HepG2 (cell line): ENCODE results near the gene PARP3. TPM values are rescaled to one million over a fixed set of nuclear protein-coding genes. Genes with fewer than 3 reads are reported as not detected.

ENCODE experiments used
- ATAC-seq: fragments of 200-7000 bp; cut with Tn5 transposase; 3 replicates; pipeline ENCODE4 v1.9.1; 2020; ENCODE audit warnings: mild to moderate bottlenecking, moderate library complexity
- BruUV-seq: library from RNA; stranded (reverse); fragments of 400-500 nt; replicated peaks from 2 replicates; lab custom pipeline; 2021; lab: Mats Ljungman, UMichigan
- CTCF ChIA-PET: fragments of 300-600 bp; formaldehyde crosslinking; extraction: SDS; loops from one replicate; lab custom pipeline; 2021; ENCODE audit warnings: low total read pairs, inconsistent platforms, low intra/inter-chr PET ratio; lab: Yijun Ruan, JAX
- POLR2A ChIA-PET: fragments of 350-600 bp; sonication (Branson Sonifier 250); formaldehyde crosslinking; loops from one replicate; lab custom pipeline; 2020; ENCODE audit warnings: antibody characterized with exemption, inconsistent platforms; lab: Yijun Ruan, JAX
- DNase-seq: peaks from one replicate; pipeline ENCODE4 v3.0.0-alpha.2; 2015; ENCODE audit warnings: low spot score
- FAIRE-seq: peaks from 3 replicates; lab custom pipeline; 2011; peaks lifted over from hg19 to GRCh38; lab: Jason Lieb, UNC
- H2AFZ ChIP-seq: one replicate; pipeline ENCODE4 v1.6.1; 2011; ENCODE audit warnings: low read length, inconsistent platforms
- H3K27ac ChIP-seq: fragments of 300-600 bp; 3 replicates; pipeline ENCODE4 v1.8.0; 2011; ENCODE audit warnings: mixed run types, mild to moderate bottlenecking, mixed read lengths, low read length, inconsistent platforms; ENCODE audit not compliant: insufficient read depth; ENCODE audit errors: extremely low read length
- H3K27me3 ChIP-seq, 2 experiments: fragments of 200-600 bp in 1 of 2; 2 replicates in 1 of 2; 3 replicates in 1 of 2; pipeline versions ENCODE4 v1.6.0 to v1.8.0; 2011; ENCODE audit warnings: low read length in 2 of 2, mild to moderate bottlenecking in 2 of 2, moderate library complexity in 2 of 2, inconsistent platforms in 1 of 2; ENCODE audit not compliant: insufficient read depth in 2 of 2, control insufficient read depth in 1 of 2
- H3K36me3 ChIP-seq, 2 experiments: fragments of 200-600 bp in 1 of 2; replicated peaks in 1 of 2; 2 replicates in 1 of 2; 3 replicates in 1 of 2; pipeline versions ENCODE4 v1.5.1 to v1.8.0; 2011; ENCODE audit warnings: low read length in 2 of 2, inconsistent platforms in 1 of 2; ENCODE audit not compliant: insufficient read depth in 2 of 2, control insufficient read depth in 1 of 2
- H3K4me1 ChIP-seq: 2 replicates; pipeline ENCODE4 v1.5.1; 2012; ENCODE audit warnings: low read length, inconsistent platforms; ENCODE audit not compliant: insufficient read depth
- H3K4me2 ChIP-seq: 2 replicates; pipeline ENCODE4 v1.6.0; 2011; ENCODE audit warnings: low read depth, low read length, inconsistent platforms
- H3K4me3 ChIP-seq, 3 experiments: fragments of 200-600 bp in 1 of 3; sonication (generic), shearing (Covaris generic) in 1 of 3; replicated peaks in 1 of 3; 2 replicates each; pipeline ENCODE4 v1.5.1; 2011 to 2016; ENCODE audit warnings: low read length in 3 of 3, inconsistent platforms in 2 of 3, low read depth in 2 of 3, mild to moderate bottlenecking in 2 of 3, control low read depth in 1 of 3, mixed read lengths in 1 of 3; ENCODE audit not compliant: insufficient read depth in 1 of 3
- H3K79me2 ChIP-seq: one replicate; pipeline ENCODE4 v1.6.1; 2011; ENCODE audit warnings: low read length, inconsistent platforms; ENCODE audit not compliant: insufficient read depth
- H3K9ac ChIP-seq: 2 replicates; pipeline ENCODE4 v1.6.0; 2011; ENCODE audit warnings: mild to moderate bottlenecking, low read depth, low read length, inconsistent platforms; ENCODE audit not compliant: insufficient read depth
- H3K9me3 ChIP-seq: 2 replicates; pipeline ENCODE4 v1.5.1; 2012; ENCODE audit warnings: mild to moderate bottlenecking, low read length
- H4K20me1 ChIP-seq: 2 replicates; pipeline ENCODE4 v1.6.0; 2011; ENCODE audit warnings: inconsistent platforms, mild to moderate bottlenecking, low read length, moderate library complexity; ENCODE audit not compliant: insufficient read depth
- EHMT2 ChIP-seq: fragments of 200-600 bp; sonication (generic); IDR thresholded peaks from 2 replicates; pipeline ENCODE4 v1.7.0; 2017; ENCODE audit warnings: antibody characterized with exemption, low read depth, low read length, borderline replicate concordance
- ELF3 ChIP-seq: IDR thresholded peaks from 2 replicates; pipeline ENCODE4 v1.6.1; 2016; ENCODE audit warnings: missing genetic modification reagents, missing compliant biosample characterization
- MIER2 ChIP-seq: IDR thresholded peaks from 2 replicates; pipeline ENCODE4 v1.6.1; 2016; ENCODE audit warnings: missing biosample characterization, missing genetic modification reagents
- PCBP2 ChIP-seq: fragments of 200-400 bp; formaldehyde crosslinking; optimal IDR thresholded peaks from 2 replicates; pipeline ENCODE3; 2018; ENCODE audit warnings: low read length, low read depth; ENCODE audit not compliant: poor library complexity, severe bottlenecking
- POLR2G ChIP-seq: fragments of 200-400 bp; formaldehyde crosslinking; IDR thresholded peaks from 2 replicates; pipeline ENCODE4 v1.6.1; 2018; ENCODE audit warnings: mild to moderate bottlenecking, low read depth, low read length, moderate library complexity
- REST ChIP-seq, 2 experiments: IDR thresholded peaks; 2 replicates each; pipeline ENCODE4 v1.6.1; 2011 to 2012; ENCODE audit warnings: low read length in 2 of 2, borderline replicate concordance in 1 of 2, low read depth in 1 of 2, mild to moderate bottlenecking in 1 of 2, moderate library complexity in 1 of 2
- SAP130 ChIP-seq: IDR thresholded peaks from 2 replicates; pipeline ENCODE4 v1.6.1; 2016; ENCODE audit warnings: low read depth
- XRCC5 ChIP-seq: fragments of 200-400 bp; formaldehyde crosslinking; optimal IDR thresholded peaks from 2 replicates; pipeline ENCODE3; 2017; ENCODE audit warnings: mild to moderate bottlenecking, low read length
- WGBS: methylation state at CpG from one replicate; pipeline ENCODE4 v1.1.6; 2017; ENCODE audit warnings: low lambda C conversion rate; 5-methylcytosine and 5-hydroxymethylcytosine counted together
- in situ Hi-C: cut with HindIII; loops from 2 replicates; pipeline ENCODE4 v1.10.0; 2017; ENCODE audit warnings: low pct_unique_long_range_greater_than_20kb; ENCODE audit not compliant: extremely low pct_ligation_motif_present
- intact Hi-C: fragments of 100-400 bp; cut with micrococcal nuclease; formaldehyde crosslinking; loops from one replicate; pipeline ENCODE4 v1.10.0; 2022; ENCODE audit not compliant: unreplicated experiment
- polyA plus RNA-seq, 8 experiments: library from polyadenylated mRNA; depleted of rRNA in 3 of 8; stranded (reverse) in 7 of 8; unstranded in 1 of 8; fragments of >200 nt; fragmentation: Illumina TruSeq in 4 of 8; extraction: Trizol in 4 of 8; gene quantifications; 2 replicates each; pipeline versions ENCODE4 v1.2.1 to v1.2.3, GENCODE V29; 2011 to 2016; ENCODE audit warnings: low read depth in 4 of 8, missing spikeins in 1 of 8, mixed read lengths in 1 of 8; ENCODE audit not compliant: insufficient read depth in 1 of 8
- total RNA-seq, 5 experiments: library from RNA; depleted of rRNA; stranded (reverse); fragments of >200 nt; fragmentation: Illumina TruSeq; extraction: Trizol; gene quantifications; 2 replicates each; pipeline ENCODE4 v1.2.3, GENCODE V29; 2016; ENCODE audit warnings: low read depth in 1 of 5

The PARP3 gene
- total and polyA plus RNA-seq, 2 of the 13 experiments (the other 11 are each of a cell fraction or from before 2014, with no cell fraction given): 11.2 to 21.5 TPM

GRCh38 chr3:51929420-51930003 is 12.7 kb upstream of the PARP3 start:
- peak; percentile 42 for ATAC-seq

More at GRCh38 chr3:51929420-51930003, 12.7 kb upstream of the PARP3 start:
- ChIA-PET POLR2A (no interaction called here), CTCF (no interaction called here)
- 75% methylated on average over 5 of the region's 5 CpGs for WGBS
- BruUV-seq: no TSS peak
- Histone ChIP-seq H3K4me2 (no peak overlapping the region), H3K79me2 (no peaks in the 10 kb centered on the region), H3K4me1 (no peaks in the 10 kb centered on the region), H2AFZ (no peak overlapping the region), H3K9me3 (no peaks in the 10 kb centered on the region), H3K4me3 (no peak overlapping the region), H3K27me3 (no peaks in the 10 kb centered on the region), H4K20me1 (no peaks in the 10 kb centered on the region), H3K9ac (no peak overlapping the region), H3K27ac (no peak overlapping the region), H3K36me3 (peaks cover 4 to 18% of the 10 kb centered on the region in 2 experiments; a peak in 4 of 5 replicates)
- intact Hi-C loops: no loop called here
- in situ Hi-C loops: no loop called here
- TF ChIP-seq XRCC5: no peak
- 0 out of 2 replicates have a peak, but pooled peaks have one; percentile 35 for TF ChIP-seq ELF3 (CRISPR knock-in tag)
- 0 out of 2 replicates have a peak, but pooled peaks have one; percentile 30 for TF ChIP-seq EHMT2
- TF ChIP-seq REST (IDR thresholded peaks at IDR 0.05; ENCODE audit: borderline replicate concordance in 1 of 2, low read depth in 1 of 2, low read length in 2 of 2): peak; percentile 71 to 94
- 0 out of 2 replicates have a peak, but pooled peaks have one; percentile 24 for TF ChIP-seq SAP130 (CRISPR knock-in tag)
- TF ChIP-seq PCBP2: no peak
- TF ChIP-seq POLR2G: 0 out of 2 replicates have a peak, but pooled peaks have one; percentile 31
- TF ChIP-seq MIER2 (CRISPR knock-in tag): peak; percentile 95
- no peak for FAIRE-seq
- DNase-seq: no peak
